HG03175 (cell line): ENCODE data around the gene LRRC3.

Experiments
- ATAC-seq: cut with Tn5 transposase; IDR thresholded peaks from one replicate; pipeline ENCODE4 v1.9.1; 2021; ENCODE audit warnings: mild to moderate bottlenecking, moderate library complexity; ENCODE audit not compliant: unreplicated experiment

LRRC3 gene

DNA sequence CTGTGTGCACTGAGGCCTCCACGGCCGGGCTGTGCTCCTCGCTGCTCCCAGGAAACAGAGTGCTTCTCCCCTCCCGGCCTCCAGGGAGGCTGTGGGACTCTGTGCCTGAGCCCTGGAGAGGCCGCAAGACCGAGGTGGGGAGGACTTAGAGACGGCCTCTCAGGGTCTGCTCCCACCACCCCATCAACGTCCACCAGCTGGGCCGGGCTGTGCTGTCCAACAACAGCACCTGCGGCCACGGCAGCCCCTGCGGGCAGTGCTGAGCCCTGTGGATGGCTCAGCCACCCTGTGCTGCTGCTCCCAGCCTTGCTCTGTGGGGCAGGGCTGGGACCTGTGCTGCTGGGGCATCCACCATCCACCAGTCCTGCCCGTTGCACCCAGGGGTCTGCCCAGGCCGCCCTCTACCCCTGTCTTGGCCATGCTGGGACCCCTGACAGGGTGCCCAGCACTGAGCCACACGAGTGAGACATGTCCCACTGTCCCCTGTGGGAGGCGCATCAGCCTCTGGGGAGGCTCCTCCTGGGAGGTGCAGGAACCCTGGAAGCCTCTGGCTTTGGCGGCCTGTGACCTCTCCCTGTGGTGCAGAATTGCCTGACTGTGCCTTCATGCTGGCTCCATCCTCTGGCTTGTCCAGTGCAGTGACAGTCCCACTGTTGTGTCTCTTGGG is 31.2 kb upstream of the LRRC3 start:
- no peak for ATAC-seq

DNA sequence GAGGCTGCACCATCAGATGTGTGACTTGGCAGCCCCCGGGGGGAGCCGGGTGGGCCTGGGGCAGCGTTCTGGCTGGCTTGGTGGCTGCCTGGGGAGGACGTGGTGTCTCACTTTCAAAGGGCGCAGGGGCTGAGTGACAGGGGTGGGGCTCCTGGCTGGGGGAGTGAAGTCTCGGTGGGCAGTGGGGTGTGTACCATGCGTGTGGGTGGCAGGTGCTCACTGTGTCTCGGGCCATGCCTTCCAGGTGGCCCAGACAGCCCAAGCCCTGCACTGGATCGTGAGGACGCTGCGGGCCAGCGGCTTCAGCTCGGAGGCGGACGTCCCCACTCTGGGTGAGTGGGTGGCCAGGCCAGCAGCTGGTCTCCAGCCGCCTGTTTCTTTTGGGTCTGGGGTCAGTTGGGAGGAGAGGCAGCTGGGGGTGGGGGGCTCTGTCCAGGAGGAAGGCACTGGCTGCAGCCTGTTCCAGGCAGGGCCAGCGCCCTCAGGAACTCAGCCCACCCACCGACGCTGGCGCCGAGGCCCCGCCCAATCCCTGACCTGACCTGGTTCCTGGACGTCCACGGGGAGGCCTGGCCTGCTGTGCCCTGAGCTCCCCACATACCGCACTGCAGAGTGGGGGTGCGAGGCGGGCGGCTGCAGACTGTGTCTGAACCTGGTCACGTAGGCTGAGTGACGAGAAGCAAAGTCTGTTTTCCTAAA is 30.6 kb upstream of the LRRC3 start:
- ATAC-seq: no peak

DNA sequence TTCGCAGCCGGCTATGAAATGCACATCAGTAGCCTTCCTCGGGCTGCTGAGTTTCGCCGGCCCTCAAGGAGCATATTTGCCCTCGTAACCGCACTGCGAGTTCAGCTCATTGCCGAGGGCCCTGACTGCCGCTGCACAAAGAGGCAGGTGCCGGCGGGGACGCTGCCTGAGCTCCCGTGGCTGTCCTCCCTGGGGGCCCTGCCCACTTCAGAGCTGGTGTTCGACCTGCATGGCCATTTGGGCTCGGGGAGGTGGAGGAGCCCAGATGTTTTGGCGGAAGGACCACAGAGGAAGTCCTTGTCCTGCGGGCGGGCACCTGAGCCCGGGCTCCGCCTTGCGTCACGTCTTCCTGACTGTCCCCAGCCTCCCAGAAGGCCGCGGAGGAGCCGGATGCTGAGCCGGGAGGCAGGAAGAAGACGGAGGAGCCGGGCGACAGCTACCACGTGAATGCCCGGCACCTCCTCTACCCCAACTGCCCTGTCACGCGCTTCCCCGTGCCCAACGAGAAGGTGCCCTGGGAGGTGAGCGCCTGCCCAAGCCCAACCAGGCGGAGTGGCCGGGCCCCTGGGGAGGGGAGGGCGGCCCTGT is 29.9 kb upstream of the LRRC3 start:
- ATAC-seq: no peak

DNA sequence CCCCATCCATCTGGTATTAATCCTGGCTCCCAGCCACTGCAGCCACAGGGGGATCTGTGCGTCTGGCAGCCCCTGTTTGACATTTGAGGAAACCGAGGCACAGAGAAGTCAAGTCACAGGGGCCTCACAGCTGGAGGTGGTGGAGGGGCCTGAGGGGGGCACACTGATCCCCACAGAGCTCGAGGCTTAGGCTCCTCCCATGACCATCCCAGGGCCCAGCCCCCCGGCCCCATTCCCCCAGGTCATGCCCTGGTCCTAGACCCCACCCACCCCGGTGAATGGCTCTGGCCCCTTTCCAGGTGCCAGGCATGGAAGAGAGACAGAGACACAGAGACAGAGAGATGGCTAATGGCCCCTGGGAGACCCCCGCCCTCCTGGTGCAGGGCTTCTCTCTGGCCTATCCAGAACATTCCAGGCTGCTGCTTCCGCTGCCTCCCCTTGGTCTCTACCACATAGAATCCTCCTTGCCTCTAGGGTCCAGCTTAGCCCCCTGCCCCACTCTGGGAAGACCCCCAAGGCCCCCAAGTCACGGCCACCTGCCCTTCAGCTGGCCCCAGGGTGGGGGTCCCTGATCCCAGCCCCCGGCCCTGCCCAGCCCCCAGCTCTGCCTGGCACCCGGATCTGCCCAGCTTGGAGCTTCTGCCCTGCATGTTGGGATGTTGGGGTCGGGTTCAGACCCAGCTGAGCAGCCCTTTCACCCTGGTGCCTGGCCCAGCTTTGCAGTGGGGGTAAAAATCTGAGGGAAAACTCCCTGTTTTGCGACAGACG is 29.2 kb upstream of the LRRC3 start:
- no peak for ATAC-seq

DNA sequence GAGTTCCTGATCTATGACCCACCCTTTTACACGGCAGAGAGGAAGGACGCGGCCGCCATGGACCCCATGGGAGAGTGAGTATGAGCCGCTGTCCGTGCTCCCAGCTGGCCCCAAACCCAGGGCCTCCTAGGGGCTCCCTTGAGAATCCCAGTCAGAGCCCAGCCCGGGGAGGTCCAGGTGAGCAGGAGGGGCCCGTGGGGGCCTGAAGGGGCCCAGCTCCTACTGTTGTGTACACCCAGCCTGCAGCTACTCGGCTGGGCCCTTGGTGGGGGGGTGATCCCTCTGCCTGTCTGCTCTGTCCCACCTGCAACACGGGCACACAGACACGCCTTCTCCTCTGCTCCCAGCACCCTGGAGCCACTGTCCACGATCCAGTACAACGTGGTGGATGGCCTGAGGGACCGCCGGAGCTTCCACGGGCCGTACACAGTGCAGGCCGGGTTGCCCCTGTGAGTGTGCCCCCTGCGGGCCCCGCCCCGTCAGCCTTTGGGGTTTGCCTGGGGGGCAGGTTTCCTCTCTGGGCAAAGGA is 28.6 kb upstream of the LRRC3 start:
- ATAC-seq: no peak

DNA sequence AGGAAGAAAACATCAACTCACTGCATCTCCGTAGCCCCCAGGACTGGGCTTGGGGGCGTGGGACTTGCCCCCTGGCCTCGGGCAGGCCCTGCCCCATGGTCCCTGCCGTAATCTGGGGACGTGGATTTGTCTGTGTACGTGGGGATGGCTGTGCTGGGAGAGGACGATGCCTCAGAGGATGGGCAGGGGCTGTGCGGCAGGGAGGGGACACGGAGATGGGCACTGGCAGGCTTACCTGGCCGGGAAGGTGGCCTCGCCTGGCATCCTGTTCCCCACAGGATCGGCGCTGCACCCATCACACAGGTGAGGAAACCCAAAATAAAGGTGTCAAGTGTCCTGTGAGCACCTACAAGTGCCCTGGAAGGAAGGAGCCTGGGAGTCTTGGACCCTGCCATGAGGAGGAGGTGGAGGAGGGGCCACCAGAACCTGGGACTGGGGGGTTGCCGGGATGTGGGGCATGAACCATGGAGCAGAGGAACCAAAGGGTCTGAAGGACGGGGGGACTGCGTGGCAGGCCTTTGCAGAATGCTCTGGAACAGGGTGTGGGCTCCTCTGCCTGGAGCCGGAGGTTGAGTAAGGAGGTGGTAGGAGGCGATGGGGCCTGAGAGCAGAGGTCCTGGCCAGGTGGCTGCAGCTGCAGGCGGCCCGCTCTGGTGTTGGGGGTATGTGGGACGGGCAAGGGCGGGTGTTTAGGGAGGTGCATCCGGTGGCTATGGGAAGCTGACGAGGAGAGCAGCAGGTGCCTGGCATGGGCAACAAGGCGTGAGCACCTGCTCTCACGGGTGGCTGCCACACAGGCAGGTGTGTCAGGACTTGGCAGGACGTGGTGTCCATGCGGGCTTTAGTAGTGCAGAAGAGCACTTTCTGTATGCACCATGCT is 27.8 kb upstream of the LRRC3 start:
- no peak for ATAC-seq

DNA sequence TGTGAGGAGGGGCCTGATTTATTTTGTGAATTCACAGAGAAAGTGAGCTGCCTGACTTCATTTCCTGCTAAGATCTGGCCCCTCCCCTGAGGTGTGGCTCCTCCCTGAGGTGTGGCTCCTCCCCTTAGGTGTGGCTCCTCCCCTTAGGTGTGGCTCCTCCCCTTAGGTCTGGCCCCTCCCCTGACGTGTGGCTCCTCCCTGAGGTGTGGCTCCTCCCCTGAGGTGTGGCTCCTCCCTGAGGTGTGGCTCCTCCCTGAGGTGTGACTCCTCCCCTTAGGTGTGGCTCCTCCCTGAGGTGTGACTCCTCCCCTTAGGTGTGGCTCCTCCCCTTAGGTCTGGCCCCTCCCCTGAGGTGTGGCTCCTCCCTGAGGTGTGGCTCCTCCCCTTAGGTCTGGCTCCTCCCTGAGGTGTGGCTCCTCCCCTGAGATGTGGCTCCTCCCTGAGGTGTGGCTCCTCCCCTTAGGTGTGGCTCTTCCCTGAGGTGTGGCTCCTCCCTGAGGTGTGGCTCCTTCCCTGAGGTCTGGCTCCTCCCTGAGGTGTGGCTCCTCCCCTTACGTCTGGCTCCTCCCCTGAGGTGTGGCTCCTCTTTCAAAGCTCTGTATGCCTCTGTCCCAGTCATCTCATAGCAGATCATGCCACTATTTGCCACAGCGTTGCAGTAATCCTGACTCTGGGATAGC is 26.9 kb upstream of the LRRC3 start:
- no peak for ATAC-seq

DNA sequence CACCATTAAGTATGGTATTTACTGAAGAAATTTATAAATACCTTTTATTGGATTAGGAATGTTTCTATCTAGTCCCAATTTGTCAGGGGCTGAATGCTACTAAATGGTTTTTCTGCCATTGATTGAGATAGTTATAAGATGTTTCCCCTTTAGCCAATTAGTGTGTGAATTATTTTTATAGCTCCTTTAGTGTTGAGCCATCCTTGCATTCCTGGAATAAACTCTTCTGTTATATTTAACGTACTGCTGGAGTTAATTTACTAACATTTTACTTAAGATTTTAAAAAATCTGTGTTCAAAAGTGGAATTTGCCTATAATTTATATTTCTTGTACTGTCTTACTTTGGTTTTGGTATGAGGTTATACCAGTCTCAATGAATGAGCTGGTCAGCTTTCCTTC is 25.4 kb upstream of the LRRC3 start:
- no peak for ATAC-seq

DNA sequence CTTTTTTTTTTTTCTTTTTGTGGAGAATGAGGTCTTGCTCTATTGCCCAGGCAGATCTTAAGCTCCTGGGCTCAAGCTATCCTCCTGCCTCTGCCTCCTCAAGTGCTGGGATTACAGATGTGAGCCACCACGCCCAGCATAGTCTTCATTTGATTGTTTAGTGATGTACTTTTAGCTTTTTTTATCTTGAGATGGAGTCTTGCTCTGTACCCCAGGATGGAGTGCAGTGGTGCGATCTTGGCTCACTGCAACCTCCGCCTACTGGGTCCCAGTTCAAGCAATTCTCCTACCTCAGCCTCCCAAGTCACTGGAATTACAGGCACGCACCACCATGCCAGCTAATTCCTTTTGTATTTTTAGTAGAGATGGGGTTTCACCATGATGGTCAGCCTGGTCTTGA is 24.0 kb upstream of the LRRC3 start:
- ATAC-seq: no peak

DNA sequence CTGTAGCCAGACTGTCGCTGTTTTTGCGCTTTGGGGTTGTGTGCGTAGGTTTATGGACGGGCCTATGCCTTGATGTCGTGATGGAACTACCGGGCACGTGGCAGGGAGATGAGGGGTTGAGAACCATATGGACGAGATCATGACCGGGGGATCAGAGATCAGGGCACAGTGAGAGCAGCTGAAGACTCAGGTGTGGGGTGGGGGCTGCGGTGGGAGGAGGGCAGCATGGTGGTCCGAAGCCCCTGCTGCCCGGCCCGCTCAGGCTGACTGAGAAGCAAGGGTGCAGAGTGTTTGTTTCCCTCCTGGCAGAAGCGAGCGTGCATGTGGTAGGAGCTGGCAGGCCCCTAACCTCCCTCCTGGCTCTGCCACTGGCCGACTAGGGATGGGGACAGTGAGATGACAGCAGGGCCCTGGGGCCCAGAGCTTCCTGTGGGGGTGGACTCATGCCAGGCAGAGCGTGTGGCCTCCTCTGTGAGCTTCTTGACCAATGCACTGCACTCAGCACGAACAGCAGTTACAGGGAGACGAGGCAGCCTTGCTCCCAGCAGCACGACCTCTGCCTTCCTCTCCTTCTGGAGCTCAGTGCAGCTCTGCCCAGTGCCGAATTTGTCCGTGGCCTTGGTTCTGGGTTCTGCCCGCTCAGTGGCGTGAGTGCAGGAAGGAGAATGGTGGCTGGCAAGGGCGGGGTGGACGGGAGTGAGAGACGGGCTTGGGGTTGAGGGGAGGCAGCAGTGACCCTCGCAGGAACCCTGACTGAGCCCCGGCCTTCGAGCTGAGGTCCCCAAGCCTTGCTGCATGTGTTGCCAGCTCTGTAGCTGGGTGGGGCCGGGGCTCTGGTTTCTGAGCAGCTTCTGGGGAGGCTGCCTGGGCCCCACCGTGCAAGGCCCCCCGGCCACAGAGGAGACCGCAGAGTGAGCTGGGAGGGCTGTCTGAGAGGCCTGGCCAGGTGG is 22.2 kb upstream of the LRRC3 start:
- ATAC-seq: no peak

DNA sequence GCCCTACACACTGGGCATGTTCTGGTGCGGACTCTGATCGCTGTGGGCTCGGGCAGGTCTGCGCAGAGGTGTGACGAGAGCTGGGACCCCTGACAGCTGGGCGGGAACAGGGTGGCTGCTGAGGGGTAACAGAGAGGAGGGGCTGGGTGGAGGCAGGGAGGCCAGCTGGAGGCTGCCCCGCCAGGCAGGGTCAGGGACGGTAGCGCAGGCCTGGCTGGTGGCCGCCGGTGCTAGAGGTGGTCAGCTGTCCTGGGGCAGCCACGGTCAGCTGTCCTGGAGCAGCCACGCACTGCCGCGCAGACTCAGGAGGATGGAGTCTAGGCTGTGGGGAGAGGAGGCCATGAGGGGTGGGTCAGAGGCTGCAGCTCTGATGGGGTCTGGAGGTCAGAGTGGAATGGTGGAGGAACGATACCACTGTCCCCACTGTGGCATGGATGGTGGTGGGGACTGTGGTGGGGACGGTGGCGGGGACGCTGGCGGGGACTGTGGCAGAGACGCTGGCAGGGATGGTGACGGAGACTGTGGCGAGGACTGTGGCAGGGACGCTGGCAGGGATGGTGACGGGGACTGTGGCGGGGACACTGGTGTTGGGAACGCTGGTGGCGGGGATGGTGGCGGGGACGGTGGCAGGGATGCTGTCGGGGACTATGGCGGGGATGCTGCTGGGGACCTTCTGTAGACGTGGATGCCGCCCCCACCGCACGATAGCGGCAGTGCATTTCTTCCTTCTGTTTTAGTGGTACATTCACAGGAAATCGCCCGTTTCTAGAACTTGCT is 21.3 kb upstream of the LRRC3 start:
- ATAC-seq: no peak

DNA sequence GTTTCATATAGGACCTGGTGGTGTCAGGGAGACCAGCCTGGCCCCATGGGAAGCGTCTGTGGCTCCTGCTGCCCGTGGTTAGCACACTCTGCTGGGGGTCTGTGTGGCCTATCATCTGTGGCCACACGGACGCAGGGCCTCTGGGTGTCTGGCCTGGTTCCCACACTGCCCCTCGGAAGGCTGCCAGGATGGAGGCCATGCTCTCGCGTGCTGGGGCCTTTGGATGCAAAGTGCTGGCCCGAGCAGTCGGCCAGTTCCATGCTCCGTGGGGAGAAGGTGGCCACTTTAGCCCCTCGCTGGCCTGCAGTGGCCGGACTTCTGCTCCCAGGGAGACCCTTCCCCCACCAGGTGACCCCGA is 20.8 kb upstream of the LRRC3 start:
- no peak for ATAC-seq

DNA sequence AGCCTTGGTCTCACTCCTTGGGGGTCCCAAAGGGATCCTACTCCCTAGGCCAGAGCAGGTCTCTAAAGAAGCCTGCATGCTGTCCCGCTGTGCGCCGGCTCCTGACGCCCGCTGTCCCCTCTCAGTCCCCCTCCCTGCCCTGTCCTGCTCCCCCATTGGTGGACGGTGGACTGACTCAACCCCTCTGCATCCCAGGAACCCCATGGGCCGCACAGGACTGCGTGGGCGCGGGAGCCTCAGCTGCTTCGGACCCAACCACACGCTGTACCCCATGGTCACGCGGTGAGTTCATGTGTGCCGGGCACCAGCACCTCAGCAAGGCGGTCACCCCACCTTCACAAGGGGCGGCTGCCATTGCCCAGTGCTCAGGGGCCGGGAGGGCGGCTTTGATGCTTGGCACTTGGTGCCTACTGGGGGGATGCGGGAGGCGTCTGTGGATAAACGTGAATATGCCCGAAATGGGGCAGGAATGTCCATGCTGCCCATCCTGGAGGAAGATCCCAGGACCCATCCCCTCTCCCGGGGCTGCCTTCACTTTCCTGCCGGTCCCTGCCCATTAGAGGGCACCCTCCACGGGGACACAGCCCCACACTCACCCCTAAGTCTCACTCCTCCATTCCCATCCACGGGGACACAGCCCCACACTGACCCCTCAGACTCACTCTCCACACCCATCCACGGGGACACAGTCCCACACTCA is 20.2 kb upstream of the LRRC3 start:
- no peak for ATAC-seq

DNA sequence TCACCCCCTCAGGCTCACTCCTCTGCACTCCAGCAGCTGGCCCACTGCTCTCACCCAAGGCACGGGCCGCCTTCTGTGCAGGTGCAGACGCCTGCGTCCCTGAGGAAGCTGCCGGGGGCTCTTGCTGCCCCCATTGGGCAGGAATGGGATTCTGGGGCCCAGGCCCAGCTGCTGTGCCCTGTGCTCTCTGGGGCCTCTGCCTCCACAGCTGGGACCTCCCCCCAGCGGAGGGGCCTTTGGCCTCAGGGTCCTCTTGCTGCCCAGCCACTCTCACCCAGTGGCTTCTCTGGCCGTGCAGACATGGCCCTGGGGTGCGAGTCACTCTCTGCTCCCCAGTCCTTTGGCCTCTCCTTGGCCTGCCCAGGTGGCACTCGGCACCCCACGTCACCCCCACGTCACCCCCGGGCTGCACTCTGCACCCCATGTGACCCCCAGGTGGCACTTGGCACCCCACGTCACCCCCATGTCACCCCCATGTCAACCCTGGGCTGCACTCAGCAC is 19.1 kb upstream of the LRRC3 start:
- no peak for ATAC-seq

DNA sequence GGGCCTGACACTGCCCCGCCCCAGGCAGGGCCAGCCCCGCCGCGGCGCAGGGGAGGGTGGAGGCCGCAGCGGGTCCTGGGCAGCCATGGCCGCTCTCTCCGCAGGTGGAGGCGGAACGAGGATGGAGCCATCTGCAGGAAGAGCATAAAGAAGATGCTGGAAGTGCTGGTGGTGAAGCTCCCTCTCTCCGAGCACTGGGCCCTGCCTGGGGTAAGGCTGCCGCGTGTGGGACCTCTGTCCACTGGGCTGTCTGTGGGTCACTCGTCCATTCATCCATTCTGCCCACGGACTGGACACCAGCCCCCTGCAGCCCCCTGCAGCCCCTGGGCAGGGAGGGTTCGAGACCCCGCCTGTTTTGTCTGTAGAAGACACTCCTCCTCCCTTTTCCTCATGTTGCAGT is 18.4 kb upstream of the LRRC3 start:
- no peak for ATAC-seq

DNA sequence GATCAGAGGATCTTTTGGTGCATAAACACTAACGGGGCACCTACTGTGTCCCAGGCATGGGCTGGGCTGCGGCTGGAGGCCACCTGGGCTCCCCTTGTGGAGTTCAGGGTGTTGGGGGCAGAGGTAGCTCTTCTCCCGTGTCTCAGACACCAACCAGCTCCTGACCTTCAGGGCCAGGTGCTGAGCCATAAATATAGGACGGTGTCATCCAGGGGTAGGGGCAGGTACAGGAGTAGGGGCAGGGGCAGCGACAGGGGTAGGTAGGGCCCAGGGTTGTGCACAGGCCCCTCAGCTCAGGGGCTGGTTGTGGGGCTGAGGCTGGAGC is 18.0 kb upstream of the LRRC3 start:
- ATAC-seq: no peak

DNA sequence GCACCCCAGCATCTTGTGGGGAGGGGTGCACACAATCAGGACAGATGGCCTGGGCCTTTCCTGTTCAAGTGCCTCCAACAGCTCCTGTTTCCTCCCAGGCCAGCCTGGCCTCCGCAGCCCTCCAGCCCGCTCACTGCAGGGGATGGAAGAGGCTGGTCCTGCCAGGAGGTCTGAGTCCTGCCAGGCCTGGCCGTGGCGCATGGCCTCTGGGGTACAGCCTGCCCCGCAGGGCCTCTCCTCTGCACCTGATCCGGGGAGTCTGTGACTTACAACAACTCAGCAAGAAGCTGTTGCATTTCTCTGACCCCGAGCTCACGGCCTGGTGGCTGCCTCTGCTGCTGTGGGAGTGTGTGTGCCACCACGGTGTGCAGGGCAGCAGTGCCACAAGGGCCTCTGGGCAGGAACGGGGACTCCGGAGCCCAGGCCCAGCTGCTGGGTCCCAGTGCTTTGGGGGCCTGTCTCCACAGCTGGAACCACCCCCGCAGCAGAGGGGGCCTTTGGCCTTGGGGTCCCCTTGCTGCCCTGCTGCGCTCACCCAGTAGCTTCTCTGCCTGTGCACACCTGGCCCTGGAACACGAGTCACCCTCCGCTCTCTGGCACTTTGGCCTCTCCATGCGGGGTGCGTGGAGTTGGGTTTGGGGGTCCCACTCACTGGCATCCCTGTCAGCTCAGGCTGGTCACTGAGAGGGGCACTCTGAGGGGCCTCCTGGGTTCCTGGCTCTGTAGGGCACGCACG is 17.4 kb upstream of the LRRC3 start:
- no peak for ATAC-seq
